Neural crest cell (in vitro differentiated cells): Measurements from ENCODE around the gene EDRF1. TPM values are rescaled to one million over a fixed set of nuclear protein-coding genes. Genes with fewer than 3 reads are reported as not detected.
"Not testable (repeated sequence)": the region's sequence is repeated elsewhere in the genome, so short reads cannot be mapped to it uniquely, and the experiment has no call there.

Source experiments
- DNase-seq: peaks from one replicate; pipeline ENCODE4 v3.0.0; 2021; ENCODE audit warnings: low read depth, mixed read lengths, low spot score
- H3K27ac Mint-ChIP-seq: one replicate; pipeline ENCODE4 v1.8.0; 2021; ENCODE audit warnings: mild to moderate bottlenecking, mixed read lengths; ENCODE audit not compliant: unreplicated experiment
- H3K27me3 Mint-ChIP-seq: 2 replicates; pipeline ENCODE4 v1.8.0; 2021; ENCODE audit warnings: low read depth, mild to moderate bottlenecking, mixed read lengths
- H3K36me3 Mint-ChIP-seq: 2 replicates; pipeline ENCODE4 v1.8.0; 2021; ENCODE audit warnings: low read depth, mild to moderate bottlenecking, mixed read lengths
- H3K4me1 Mint-ChIP-seq: 2 replicates; pipeline ENCODE4 v1.8.0; 2021; ENCODE audit warnings: mixed read lengths
- H3K4me3 Mint-ChIP-seq: one replicate; pipeline ENCODE4 v1.8.0; 2021; ENCODE audit warnings: mild to moderate bottlenecking, mixed read lengths
- H3K9me3 Mint-ChIP-seq: 2 replicates; pipeline ENCODE4 v1.8.0; 2021; ENCODE audit warnings: mixed read lengths
- total RNA-seq: library from RNA; stranded (reverse); gene quantifications from 2 replicates; pipeline ENCODE4 v1.2.1, GENCODE V29; 2021
- TF ChIP-seq, protein P1 (sequence below): fragments of 200-600 bp; sonication (generic); conservative IDR thresholded peaks from 2 replicates; pipeline ENCODE4 v1.5.0; 2021; ENCODE audit warnings: antibody characterized with exemption, mild to moderate bottlenecking

The EDRF1 gene
- total RNA-seq, 1 donor from 2014 or later = 42.7 TPM

DNA sequence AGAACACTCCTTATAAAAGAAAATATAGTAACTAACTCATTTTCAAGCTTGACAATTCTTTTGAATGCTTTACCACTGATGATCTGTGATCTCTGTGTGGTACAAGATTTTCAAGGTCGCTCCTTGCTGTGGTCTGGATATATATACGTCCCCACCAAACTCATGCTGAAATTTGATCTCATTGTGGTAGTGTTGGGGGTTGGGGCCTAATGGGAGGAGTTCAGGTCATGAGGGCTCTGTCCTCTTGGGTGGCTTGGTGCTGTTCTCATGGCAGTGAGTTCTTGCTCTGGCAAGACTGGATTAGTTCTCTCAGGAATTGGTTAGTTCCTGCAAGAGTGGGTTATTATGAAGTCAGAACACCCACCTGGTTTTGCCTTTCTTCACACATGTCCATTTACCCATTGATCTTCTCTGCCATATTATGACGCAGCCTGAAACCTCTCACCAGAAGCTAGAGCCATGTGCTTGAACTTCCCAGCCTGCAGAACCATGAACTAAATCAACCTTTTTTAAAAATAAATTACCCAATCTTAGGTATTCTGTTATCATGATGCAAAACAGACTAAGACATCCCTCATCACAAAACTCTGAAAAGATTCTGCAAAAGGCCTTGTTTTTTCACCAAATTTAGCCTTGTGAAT lies 8.3 kb upstream of the EDRF1 start:
- Mint-ChIP-seq H3K4me3 (no peak overlapping the region), H3K36me3 (no peaks in the 10 kb centered on the region), H3K9me3 (no peaks in the 10 kb centered on the region), H3K4me1 (peaks cover 33% of the 10 kb centered on the region), H3K27me3 (no peaks in the 10 kb centered on the region), H3K27ac (no peak overlapping the region)
- TF ChIP-seq, protein P1, sequence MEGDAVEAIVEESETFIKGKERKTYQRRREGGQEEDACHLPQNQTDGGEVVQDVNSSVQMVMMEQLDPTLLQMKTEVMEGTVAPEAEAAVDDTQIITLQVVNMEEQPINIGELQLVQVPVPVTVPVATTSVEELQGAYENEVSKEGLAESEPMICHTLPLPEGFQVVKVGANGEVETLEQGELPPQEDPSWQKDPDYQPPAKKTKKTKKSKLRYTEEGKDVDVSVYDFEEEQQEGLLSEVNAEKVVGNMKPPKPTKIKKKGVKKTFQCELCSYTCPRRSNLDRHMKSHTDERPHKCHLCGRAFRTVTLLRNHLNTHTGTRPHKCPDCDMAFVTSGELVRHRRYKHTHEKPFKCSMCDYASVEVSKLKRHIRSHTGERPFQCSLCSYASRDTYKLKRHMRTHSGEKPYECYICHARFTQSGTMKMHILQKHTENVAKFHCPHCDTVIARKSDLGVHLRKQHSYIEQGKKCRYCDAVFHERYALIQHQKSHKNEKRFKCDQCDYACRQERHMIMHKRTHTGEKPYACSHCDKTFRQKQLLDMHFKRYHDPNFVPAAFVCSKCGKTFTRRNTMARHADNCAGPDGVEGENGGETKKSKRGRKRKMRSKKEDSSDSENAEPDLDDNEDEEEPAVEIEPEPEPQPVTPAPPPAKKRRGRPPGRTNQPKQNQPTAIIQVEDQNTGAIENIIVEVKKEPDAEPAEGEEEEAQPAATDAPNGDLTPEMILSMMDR = no peak
- DNase-seq = no peak

DNA sequence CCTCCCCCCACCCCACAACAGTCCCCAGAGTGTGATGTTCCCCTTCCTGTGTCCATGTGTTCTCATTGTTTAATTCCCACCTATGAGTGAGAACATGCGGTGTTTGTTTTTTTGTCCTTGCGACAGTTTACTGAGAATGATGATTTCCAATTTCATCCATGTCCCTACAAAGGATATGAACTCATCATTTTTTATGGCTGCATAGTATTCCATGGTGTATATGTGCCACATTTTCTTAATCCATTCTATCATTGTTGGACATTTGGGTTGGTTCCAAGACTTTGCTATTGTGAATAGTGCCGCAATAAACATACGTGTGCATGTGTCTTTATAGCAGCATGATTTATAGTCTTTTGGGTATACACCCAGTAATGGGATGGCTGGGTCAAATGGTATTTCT lies 4.8 kb upstream of the EDRF1 start:
- H3K27me3 Mint-ChIP-seq, H3K27ac Mint-ChIP-seq, H3K9me3 Mint-ChIP-seq, H3K4me3 Mint-ChIP-seq, H3K36me3 Mint-ChIP-seq, DNase-seq: not testable (repeated sequence)
- peaks cover 17% of the 10 kb centered on the region for H3K4me1 Mint-ChIP-seq

DNA sequence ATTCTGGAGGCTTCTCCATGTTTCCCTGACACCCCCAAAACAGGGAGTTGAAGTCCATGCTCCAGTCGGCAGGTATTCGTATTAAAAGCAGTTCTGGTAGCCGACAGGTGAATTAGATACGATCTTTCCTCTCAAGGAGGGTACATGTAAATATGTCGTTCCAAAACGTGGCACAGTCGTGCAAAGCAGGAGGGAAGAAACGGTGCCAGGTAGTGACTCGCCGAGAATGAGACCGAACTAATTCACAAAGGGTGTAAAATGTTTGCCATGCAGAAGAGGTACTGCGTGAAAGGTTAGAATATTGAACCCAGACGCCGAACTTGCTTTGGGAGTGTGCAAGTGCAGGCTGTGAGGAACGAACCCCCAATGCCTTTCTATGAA lies 483 bp downstream of the EDRF1 start:
- Mint-ChIP-seq H3K27ac (peak overlapping the region; percentile 86), H3K4me3 (peak overlapping the region; percentile 98), H3K9me3 (no peaks in the 10 kb centered on the region), H3K27me3 (no peaks in the 10 kb centered on the region), H3K36me3 (peaks cover 9% of the 10 kb centered on the region), H3K4me1 (peaks cover 21% of the 10 kb centered on the region)
- TF ChIP-seq, protein P1 = no peak
- DNase-seq = no peak

DNA sequence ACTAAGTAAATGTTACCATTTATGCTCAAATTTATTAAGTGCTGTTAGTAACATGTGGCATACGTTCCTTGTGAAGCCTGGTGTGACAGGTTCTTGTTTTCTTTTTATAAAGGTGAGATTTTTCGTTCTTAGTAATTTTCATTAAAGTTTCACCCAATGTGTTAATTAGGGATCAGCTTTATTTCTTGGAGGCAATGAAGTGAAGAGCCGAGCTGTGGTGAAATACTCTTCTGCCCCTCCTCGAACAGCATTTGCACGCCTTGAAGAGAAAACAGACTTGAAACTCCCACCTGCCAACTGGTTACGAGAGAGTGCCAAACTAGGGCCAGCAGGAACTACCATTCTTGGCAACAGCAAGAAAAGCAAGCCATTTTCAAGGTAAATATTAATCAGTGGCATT lies 1.5 kb downstream of the EDRF1 start:
- Mint-ChIP-seq H3K4me1 (peaks cover 21% of the 10 kb centered on the region), H3K27ac (no peak overlapping the region), H3K4me3 (peak overlapping the region; percentile 98), H3K36me3 (peaks cover 13% of the 10 kb centered on the region), H3K27me3 (no peaks in the 10 kb centered on the region), H3K9me3 (no peaks in the 10 kb centered on the region)
- TF ChIP-seq, protein P1 = no peak
- DNase-seq = no peak

GRCh38 chr10:125722811-125723210 lies 3.3 kb downstream of the EDRF1 start:
- no peak for DNase-seq
- H3K4me1 Mint-ChIP-seq = peaks cover 21% of the 10 kb centered on the region
- H3K4me3 Mint-ChIP-seq = peak overlapping the region; percentile 36
- TF ChIP-seq, protein P1 = no peak
- peaks cover 15% of the 10 kb centered on the region for H3K36me3 Mint-ChIP-seq
- no peaks in the 10 kb centered on the region for H3K27me3 Mint-ChIP-seq
- H3K27ac Mint-ChIP-seq = no peak overlapping the region
- no peaks in the 10 kb centered on the region for H3K9me3 Mint-ChIP-seq

GRCh38 chr10:125726914-125727313 lies 7.4 kb downstream of the EDRF1 start:
- Mint-ChIP-seq H3K27ac (no peak overlapping the region), H3K4me1 (no peaks in the 10 kb centered on the region), H3K4me3 (no peak overlapping the region), H3K27me3 (no peaks in the 10 kb centered on the region), H3K36me3 (peaks cover 25% of the 10 kb centered on the region), H3K9me3 (no peaks in the 10 kb centered on the region)
- TF ChIP-seq, protein P1 = no peak
- no peak for DNase-seq
